NT2/D1 (cell line): ENCODE results near the gene HCRTR1.

Source experiments
- SUZ12 ChIP-seq: IDR thresholded peaks from 2 replicates; pipeline ENCODE4 v1.6.1; 2011; ENCODE audit not compliant: insufficient read length, insufficient read depth; ENCODE audit errors: extremely low read depth
- YY1 ChIP-seq: IDR thresholded peaks from 2 replicates; pipeline ENCODE4 v1.6.1; 2011; ENCODE audit not compliant: insufficient read length, insufficient read depth
- ZNF274 ChIP-seq: IDR thresholded peaks from 2 replicates; pipeline ENCODE4 v1.6.1; 2011; ENCODE audit warnings: mild to moderate bottlenecking, low read depth, low read length

GRCh38 chr1:31592132-31592531 is 25.4 kb upstream of the HCRTR1 start:
- TF ChIP-seq YY1 (no peak), SUZ12 (no peak), ZNF274 (no peak)
